K562 (cell line): Measurements from ENCODE around the gene C11orf58. TPM values are rescaled to one million over a fixed set of nuclear protein-coding genes. Genes with fewer than 3 reads are reported as not detected.

Source experiments
- ATAC-seq: fragments of 200-7000 bp; cut with Tn5 transposase; 3 replicates; pipeline ENCODE4 v1.9.1; 2020; ENCODE audit warnings: moderate library complexity
- BruUV-seq: library from RNA; stranded (reverse); fragments of 400-500 nt; replicated peaks from 2 replicates; lab custom pipeline; 2021; lab: Mats Ljungman, UMichigan
- CTCF ChIA-PET: fragments of 300-600 bp; formaldehyde crosslinking; extraction: SDS; loops from one replicate; lab custom pipeline; 2021; ENCODE audit warnings: low intra/inter-chr PET ratio; lab: Yijun Ruan, JAX
- POLR2A ChIA-PET: fragments of 300-600, 350-650 bp; sonication (Branson Sonifier 250); formaldehyde crosslinking; extraction: SDS; loops from one replicate; lab custom pipeline; 2021; ENCODE audit warnings: antibody characterized with exemption, inconsistent platforms; lab: Yijun Ruan, JAX
- DNase-seq, 4 experiments: peaks; one replicate each; pipeline versions ENCODE4 v3.0.0 to v3.0.0-alpha.2; 2011 to 2018; ENCODE audit warnings: low spot score in 3 of 4, mixed read lengths in 3 of 4; ENCODE audit errors: extremely low read depth in 1 of 4
- FAIRE-seq: peaks from 2 replicates; lab custom pipeline; 2011; peaks lifted over from hg19 to GRCh38; lab: Jason Lieb, UNC
- H2AFZ ChIP-seq: 2 replicates; pipeline ENCODE4 v1.6.0; 2011; ENCODE audit warnings: low read depth, low read length, control low read depth, inconsistent platforms
- H3K27ac ChIP-seq: fragments of 200-600 bp; 3 replicates; pipeline ENCODE4 v1.8.0; 2011; ENCODE audit warnings: low read depth, mild to moderate bottlenecking, control low read depth, inconsistent platforms, low read length, moderate library complexity, mixed read lengths; ENCODE audit errors: extremely low read depth
- H3K27me3 ChIP-seq, 2 experiments: fragments of 300-600 bp in 1 of 2; 2 replicates in 1 of 2; 3 replicates in 1 of 2; pipeline versions ENCODE4 v1.6.0 to v1.8.0; 2011; ENCODE audit warnings: inconsistent platforms in 2 of 2, low read length in 2 of 2, mild to moderate bottlenecking in 1 of 2, mixed read lengths in 1 of 2, moderate library complexity in 1 of 2; ENCODE audit not compliant: control insufficient read depth in 2 of 2, insufficient read depth in 2 of 2
- H3K36me3 ChIP-seq: fragments of 300-600 bp; 3 replicates; pipeline ENCODE4 v1.8.0; 2011; ENCODE audit warnings: mild to moderate bottlenecking, low read length, inconsistent platforms; ENCODE audit not compliant: control insufficient read depth, insufficient read depth
- H3K4me1 ChIP-seq, 2 experiments: fragments of 200-600 bp in 1 of 2; replicated peaks in 1 of 2; 2 replicates in 1 of 2; 3 replicates in 1 of 2; pipeline versions ENCODE4 v1.5.1 to v1.8.0; 2011; ENCODE audit warnings: inconsistent platforms in 2 of 2, low read length in 2 of 2, mild to moderate bottlenecking in 1 of 2, mixed read lengths in 1 of 2, moderate library complexity in 1 of 2; ENCODE audit not compliant: control insufficient read depth in 2 of 2, insufficient read depth in 2 of 2
- H3K4me2 ChIP-seq: 2 replicates; pipeline ENCODE4 v1.6.1; 2011; ENCODE audit warnings: low read length, control low read depth, inconsistent platforms, mixed read lengths; ENCODE audit not compliant: insufficient read depth
- H3K4me3 ChIP-seq: fragments of 200-600 bp; sonication (generic), shearing (Covaris generic); 2 replicates; pipeline ENCODE4 v1.5.1; 2016; ENCODE audit warnings: control low read depth, inconsistent platforms
- H3K79me2 ChIP-seq: fragments of 200-600 bp; 3 replicates; pipeline ENCODE4 v1.8.0; 2011; ENCODE audit warnings: low read length, inconsistent platforms; ENCODE audit not compliant: control insufficient read depth, insufficient read depth
- H3K9ac ChIP-seq, 2 experiments: 2 replicates each; pipeline versions ENCODE4 v1.6.0 to v1.6.1; 2011; ENCODE audit warnings: low read depth in 2 of 2, low read length in 2 of 2, control low read depth in 1 of 2, inconsistent platforms in 1 of 2, mild to moderate bottlenecking in 1 of 2, mixed read lengths in 1 of 2; ENCODE audit not compliant: insufficient read depth in 1 of 2
- H3K9me1 ChIP-seq: one replicate; pipeline ENCODE4 v1.6.0; 2011; ENCODE audit warnings: inconsistent platforms, mild to moderate bottlenecking, low read length, moderate library complexity; ENCODE audit not compliant: control insufficient read depth, insufficient read depth
- H3K9me3 ChIP-seq: replicated peaks from 2 replicates; pipeline ENCODE4 v1.5.1; 2011; ENCODE audit warnings: low read depth, low read length, inconsistent platforms; ENCODE audit not compliant: control insufficient read depth, insufficient read depth
- H4K20me1 ChIP-seq: replicated peaks from 2 replicates; pipeline ENCODE4 v1.6.1; 2011; ENCODE audit warnings: low read length, inconsistent platforms, mixed read lengths; ENCODE audit not compliant: control insufficient read depth, insufficient read depth
- ARHGAP35 ChIP-seq: fragments of 450-650 bp; IDR thresholded peaks from 2 replicates; pipeline ENCODE4 v1.6.1; 2018; ENCODE audit not compliant: partially characterized antibody
- HDAC1 ChIP-seq, 2 experiments: fragments of 450-650 bp; IDR thresholded peaks; 2 replicates each; pipeline ENCODE4 v1.6.1; 2016 to 2017; ENCODE audit warnings: inconsistent platforms in 1 of 2, mild to moderate bottlenecking in 1 of 2, moderate library complexity in 1 of 2
- KDM2B ChIP-seq: fragments of 250-450 bp; sonication (Bioruptor Pico); IDR thresholded peaks from 2 replicates; pipeline ENCODE4 v1.8.0; 2021; ENCODE audit warnings: mild to moderate bottlenecking, moderate library complexity
- MCM7 ChIP-seq, 2 experiments: fragments of 450-650 bp; IDR thresholded peaks; 2 replicates each; pipeline ENCODE4 v1.6.1; 2016 to 2018
- POLR2AphosphoS5 ChIP-seq: IDR thresholded peaks from 2 replicates; pipeline ENCODE4 v1.6.1; 2011; ENCODE audit warnings: mild to moderate bottlenecking, low read depth, low read length, moderate library complexity; ENCODE audit not compliant: control insufficient read depth, insufficient read depth
- SUPT5H ChIP-seq: fragments of 450-650 bp; IDR thresholded peaks from 2 replicates; pipeline ENCODE4 v1.6.1; 2016
- TRIM28 ChIP-seq: fragments of 450-650 bp; IDR thresholded peaks from 2 replicates; pipeline ENCODE4 v1.6.1; 2017
- ZNF274 ChIP-seq: IDR thresholded peaks from 2 replicates; pipeline ENCODE4 v1.6.1; 2011; ENCODE audit warnings: low read depth, mild to moderate bottlenecking, low read length, moderate library complexity, borderline replicate concordance
- ZNF431 ChIP-seq: sonication (generic); formaldehyde crosslinking; IDR thresholded peaks from 2 replicates; pipeline ENCODE4 v1.8.0; 2022; ENCODE audit warnings: mild to moderate bottlenecking, missing genetic modification reagents
- WGBS: fragments of 100-300 bp; shearing (Covaris generic); methylation state at CpG from one replicate; pipeline ENCODE4 v1.1.6; 2016; ENCODE audit warnings: low coverage, mixed read lengths; ENCODE audit not compliant: insufficient coverage; ENCODE audit errors: missing lambda C conversion rate; 5-methylcytosine and 5-hydroxymethylcytosine counted together
- in situ Hi-C: fragments of 300-500 bp; cut with MboI; formaldehyde crosslinking; loops from 4 replicates; pipeline ENCODE4 v1.15.0; 2018; ENCODE audit warnings: inconsistent platforms, mixed read lengths
- intact Hi-C: fragments of 100-400 bp; cut with micrococcal nuclease; formaldehyde crosslinking; loops from 2 replicates; pipeline ENCODE4 v1.14.2; 2022
- polyA plus RNA-seq, 8 experiments: library from polyadenylated mRNA; depleted of rRNA in 4 of 8; stranded (reverse) in 5 of 8; unstranded in 3 of 8; fragments of >200 nt; fragmentation: Nextera tagmentation in 2 of 8; fragmentation: Illumina TruSeq in 1 of 8; extraction: Ambion mirVana in 2 of 8; extraction: Trizol in 1 of 8; gene quantifications; 2 replicates each; pipeline versions ENCODE4 v1.2.1 to v1.2.3, GENCODE V29; 2011 to 2014; ENCODE audit warnings: inconsistent platforms in 1 of 8, missing spikeins in 1 of 8
- total RNA-seq, 7 experiments: library from RNA; depleted of rRNA in 6 of 7; stranded (reverse); fragments of >200 nt in 6 of 7; fragmentation: Illumina TruSeq in 2 of 7; extraction: Trizol in 2 of 7; gene quantifications; 2 replicates each; pipeline versions ENCODE4 v1.2.1 to v1.2.3, GENCODE V29; 2011 to 2021; ENCODE audit warnings: low replicate concordance in 1 of 7

The C11orf58 gene
- total and polyA plus RNA-seq, 9 of the 15 experiments (the other 6 are each of a cell fraction or from before 2014, with no cell fraction given) = 104 to 421 (median 247) TPM

GRCh38 chr11:16758382-16759024, 20.1 kb downstream of the C11orf58 start:
- ChIA-PET CTCF (no interaction called here), POLR2A (no interaction called here)
- no peak for DNase-seq
- no peaks in the 10 kb centered on the region for H4K20me1 ChIP-seq
- no peak overlapping the region for H3K9ac ChIP-seq
- H3K4me3 ChIP-seq = no peak overlapping the region
- H3K79me2 ChIP-seq = no peaks in the 10 kb centered on the region
- H2AFZ ChIP-seq = no peak overlapping the region
- H3K36me3 ChIP-seq = peaks cover 37% of the 10 kb centered on the region; the same call in 2 of the 3 replicates
- H3K9me3 ChIP-seq = no peaks in the 10 kb centered on the region
- intact Hi-C loops (no loop called here), in situ Hi-C loops (no loop called here)
- peak; percentile 52 for ATAC-seq
- no peak for FAIRE-seq
- no peak for TF ChIP-seq ARHGAP35
- no peak for TF ChIP-seq MCM7 (IDR thresholded peaks at IDR 0.05)
- TF ChIP-seq POLR2AphosphoS5 = peak; percentile 26; the same call in 1 of the 2 replicates
- TF ChIP-seq SUPT5H = peak; percentile 44; the same call in 1 of the 2 replicates
- H3K27ac ChIP-seq = no peak overlapping the region
- H3K4me1 ChIP-seq = no peaks in the 10 kb centered on the region
- no peaks in the 10 kb centered on the region; a peak in 2 of 5 replicates for H3K27me3 ChIP-seq
- BruUV-seq = no TSS peak
- 58% methylated on average over 4 of the region's 4 CpGs for WGBS
- no peak overlapping the region for H3K4me2 ChIP-seq
- no peaks in the 10 kb centered on the region for H3K9me1 ChIP-seq

- in situ Hi-C loops = no loop called here
- no peaks in the 10 kb centered on the region for H3K9me3 ChIP-seq
- H4K20me1 ChIP-seq = no peaks in the 10 kb centered on the region
- BruUV-seq = no TSS peak
- intact Hi-C loops = no loop called here
- H3K9me1 ChIP-seq = no peaks in the 10 kb centered on the region
- no peak overlapping the region for H2AFZ ChIP-seq
- no peak overlapping the region for H3K27ac ChIP-seq
- CTCF ChIA-PET = no interaction called here
- 34% methylated on average over 7 of the region's 8 CpGs for WGBS
- DNase-seq (no peak), ATAC-seq (no peak), FAIRE-seq (no peak)
- H3K4me1 ChIP-seq = no peaks in the 10 kb centered on the region
- peaks cover 24% of the 10 kb centered on the region; the same call in 2 of the 3 replicates for H3K36me3 ChIP-seq
- POLR2A ChIA-PET = no interaction called here
- H3K79me2 ChIP-seq = no peaks in the 10 kb centered on the region
- H3K4me2 ChIP-seq = no peak overlapping the region
- H3K4me3 ChIP-seq = no peak overlapping the region
- H3K27me3 ChIP-seq = peaks cover 0 to 4% of the 10 kb centered on the region in 2 experiments; a peak in 2 of 5 replicates
- H3K9ac ChIP-seq = no peak overlapping the region
- TF ChIP-seq ZNF431 (CRISPR knock-in tag) (no peak), KDM2B (CRISPR knock-in tag) (no peak), ZNF274 (no peak), HDAC1 (IDR thresholded peaks at IDR 0.05) (no peak), TRIM28 (no peak)
Measured at GRCh38 chr11:16759857-16760508, 21.5 kb downstream of the C11orf58 start.
